Measurements from ENCODE around the gene CHD5.
A peak's percentile ranks its signal among the peaks of the same experiment; 100 is the strongest.

The CHD5 gene

DNA sequence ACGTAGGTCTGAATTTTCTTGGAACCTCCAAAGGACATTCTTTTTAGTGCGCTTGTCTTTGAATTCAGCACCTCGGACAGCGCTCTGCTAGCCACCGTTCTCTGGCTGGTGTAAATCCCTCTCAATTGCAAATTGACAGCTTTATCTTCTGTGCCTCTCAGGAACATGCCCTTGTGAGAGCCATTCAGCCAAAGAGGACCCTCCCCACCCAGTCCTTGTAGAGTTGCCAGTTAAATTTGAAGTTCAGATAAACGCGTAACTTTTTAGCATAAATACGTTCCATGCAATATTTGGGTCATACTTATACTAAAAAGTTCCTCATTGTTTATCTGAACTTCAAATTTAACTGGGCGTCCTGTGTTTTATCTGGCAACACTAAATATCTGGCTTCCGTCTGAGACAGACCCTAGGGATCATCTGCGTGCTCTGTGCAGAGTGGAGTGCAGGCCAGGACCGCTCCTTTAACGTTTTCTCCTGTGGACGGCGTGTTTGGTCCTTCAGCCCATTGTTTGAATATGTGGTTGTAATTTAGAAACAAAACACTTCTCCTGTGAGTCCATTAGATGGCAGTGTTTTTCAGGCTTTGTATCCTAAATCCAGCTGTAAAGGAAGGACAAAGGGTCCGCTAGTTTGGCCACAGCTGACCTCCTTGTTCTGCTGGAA, 127.4 kb downstream of the CHD5 start:
- peak; percentile 58 for DNase-seq

Data from inflammatory macrophage treated with lipopolysaccharide for 4 hours (primary cell).